Tibial nerve (tissue), 4 donors: ENCODE data around the gene TMEM213. TPM values are rescaled to one million over a fixed set of nuclear protein-coding genes. Genes with fewer than 3 reads are reported as not detected.

Experiments
- DNase-seq, 2 donors: peaks; one replicate each; pipeline ENCODE4 v3.0.0-alpha.2; 2019; ENCODE audit warnings: low spot score in 2 of 2
- H3K27ac ChIP-seq, 4 donors: fragments of 200-600 bp; sonication (generic) in 3 of 4; one replicate each; pipeline ENCODE4 v1.5.1; 2017 to 2019; ENCODE audit warnings: mild to moderate bottlenecking in 1 of 4
- H3K27me3 ChIP-seq, 2 donors: fragments of 200-600 bp; sonication (generic) in 1 of 2; one replicate each; pipeline versions ENCODE4 v1.5.1 to v1.6.0; 2017 to 2019
- H3K36me3 ChIP-seq, 3 donors: fragments of 200-600 bp; sonication (generic); one replicate each; pipeline ENCODE4 v1.5.1; 2018 to 2019
- H3K4me1 ChIP-seq, 4 donors: fragments of 200-600 bp; sonication (generic) in 3 of 4; one replicate each; pipeline ENCODE4 v1.5.1; 2017 to 2019
- H3K4me3 ChIP-seq, 4 donors: fragments of 200-600 bp; sonication (generic) in 3 of 4; one replicate each; pipeline ENCODE4 v1.5.1; 2017 to 2019; ENCODE audit warnings: mild to moderate bottlenecking in 1 of 4, moderate library complexity in 1 of 4
- H3K9me3 ChIP-seq, 4 donors: fragments of 200-600 bp; sonication (generic) in 3 of 4; one replicate each; pipeline ENCODE4 v1.5.1; 2017 to 2019
- EP300 ChIP-seq, 2 donors: sonication (generic); formaldehyde crosslinking; IDR thresholded peaks; one replicate each; pipeline ENCODE4 v1.6.1; 2017; ENCODE audit warnings: antibody characterized with exemption in 2 of 2, mild to moderate bottlenecking in 1 of 2
- POLR2A ChIP-seq, 2 donors: fragments of 450-650 bp; IDR thresholded peaks; one replicate each; pipeline ENCODE4 v1.6.1; 2017; ENCODE audit warnings: antibody characterized with exemption in 2 of 2, mild to moderate bottlenecking in 2 of 2, moderate library complexity in 2 of 2
- WGBS, 2 donors: methylation state at CpG; one replicate each; pipeline ENCODE4 v1.1.5; 2018; 5-methylcytosine and 5-hydroxymethylcytosine counted together
- total RNA-seq, 4 donors: library from RNA; depleted of rRNA; stranded (reverse); fragments of >200 nt; gene quantifications; one replicate each; pipeline ENCODE4 v1.1.0, GENCODE V29; 2016
- TF ChIP-seq, protein P1 (sequence below), 5 experiments: fragments of 200-600 bp in 3 of 5; fragments of 450-650 bp in 2 of 5; sonication (generic) in 3 of 5; IDR thresholded peaks; one replicate each; pipeline ENCODE4 v1.5.1; 2016 to 2019; ENCODE audit warnings: antibody characterized with exemption in 5 of 5, mild to moderate bottlenecking in 3 of 5, moderate library complexity in 2 of 5

The TMEM213 gene
- total RNA-seq, 4 donors from 2014 or later = not detected

DNA sequence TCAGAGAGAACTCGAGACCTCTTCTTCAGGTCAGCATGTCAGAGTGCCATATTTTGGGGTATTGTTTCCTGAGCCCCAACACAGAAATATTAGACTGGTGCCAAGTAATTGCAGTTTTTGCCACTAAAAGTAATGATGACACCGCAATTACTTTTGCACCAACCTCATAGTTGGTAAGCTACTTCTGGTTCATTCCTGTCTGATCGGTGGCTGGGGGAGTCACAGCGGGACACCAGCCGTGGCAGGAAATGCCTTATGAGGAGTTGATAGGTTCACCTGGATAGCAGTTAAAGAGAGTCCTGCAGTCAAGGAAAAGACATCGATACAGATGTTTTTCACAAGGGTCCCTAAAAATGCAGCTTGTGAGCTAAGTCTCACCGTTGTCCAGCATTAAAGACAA is 24.1 kb downstream of the TMEM213 start:
- no peaks in the 10 kb centered on the region for H3K4me1 ChIP-seq
- no peak overlapping the region for H3K4me3 ChIP-seq
- H3K9me3 ChIP-seq = peaks cover 0 to 11% (median 0%) of the 10 kb centered on the region in 4 donors
- no peaks in the 10 kb centered on the region for H3K36me3 ChIP-seq
- 75 to 87% methylated on average over 7 of the region's 7 CpGs for WGBS, 2 donors
- TF ChIP-seq POLR2A (IDR thresholded peaks at IDR 0.05) (no peak), EP300 (IDR thresholded peaks at IDR 0.05) (no peak)
- TF ChIP-seq, protein P1, sequence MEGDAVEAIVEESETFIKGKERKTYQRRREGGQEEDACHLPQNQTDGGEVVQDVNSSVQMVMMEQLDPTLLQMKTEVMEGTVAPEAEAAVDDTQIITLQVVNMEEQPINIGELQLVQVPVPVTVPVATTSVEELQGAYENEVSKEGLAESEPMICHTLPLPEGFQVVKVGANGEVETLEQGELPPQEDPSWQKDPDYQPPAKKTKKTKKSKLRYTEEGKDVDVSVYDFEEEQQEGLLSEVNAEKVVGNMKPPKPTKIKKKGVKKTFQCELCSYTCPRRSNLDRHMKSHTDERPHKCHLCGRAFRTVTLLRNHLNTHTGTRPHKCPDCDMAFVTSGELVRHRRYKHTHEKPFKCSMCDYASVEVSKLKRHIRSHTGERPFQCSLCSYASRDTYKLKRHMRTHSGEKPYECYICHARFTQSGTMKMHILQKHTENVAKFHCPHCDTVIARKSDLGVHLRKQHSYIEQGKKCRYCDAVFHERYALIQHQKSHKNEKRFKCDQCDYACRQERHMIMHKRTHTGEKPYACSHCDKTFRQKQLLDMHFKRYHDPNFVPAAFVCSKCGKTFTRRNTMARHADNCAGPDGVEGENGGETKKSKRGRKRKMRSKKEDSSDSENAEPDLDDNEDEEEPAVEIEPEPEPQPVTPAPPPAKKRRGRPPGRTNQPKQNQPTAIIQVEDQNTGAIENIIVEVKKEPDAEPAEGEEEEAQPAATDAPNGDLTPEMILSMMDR (IDR thresholded peaks at IDR 0.05) = no peak
- DNase-seq = no peak
- no peak overlapping the region for H3K27ac ChIP-seq
- no peaks in the 10 kb centered on the region for H3K27me3 ChIP-seq

DNA sequence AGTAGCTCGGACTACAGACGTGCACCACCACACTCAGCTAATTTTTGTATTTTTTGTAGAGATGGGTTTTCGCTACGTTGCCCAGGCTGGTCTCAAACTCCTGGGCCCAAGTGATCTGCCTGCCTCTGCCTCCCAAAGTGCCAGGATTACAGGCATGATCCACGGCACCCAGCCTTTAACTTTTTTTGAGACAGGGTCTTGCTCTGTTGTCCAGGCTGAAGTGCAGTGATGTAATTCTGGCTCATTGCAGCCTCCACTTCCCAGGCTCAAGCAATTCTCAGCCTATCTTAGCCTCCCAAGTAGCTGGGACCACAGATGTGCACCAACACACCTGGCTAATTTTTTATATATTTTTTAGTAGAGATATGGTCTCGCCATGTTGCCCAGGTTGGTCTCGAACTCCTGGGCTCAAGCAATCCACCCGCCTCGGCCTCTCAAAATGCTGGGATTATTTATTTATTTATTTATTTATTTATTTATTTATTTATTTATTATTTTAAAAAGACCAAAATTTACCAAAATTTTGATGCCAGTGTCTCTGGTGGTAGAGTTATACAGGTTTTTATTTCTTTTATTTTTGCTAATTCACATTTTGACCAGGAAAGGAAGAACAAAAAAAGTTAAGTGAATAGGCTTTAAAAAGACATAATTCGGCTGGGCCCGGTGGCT is 25.2 kb downstream of the TMEM213 start:
- H3K4me3 ChIP-seq = no peak overlapping the region
- no peak overlapping the region for H3K27ac ChIP-seq
- DNase-seq = no peak
- peaks cover 0 to 12% (median 0%) of the 10 kb centered on the region in 4 donors for H3K9me3 ChIP-seq
- 92 to 96% methylated on average over 11 of the region's 11 CpGs for WGBS, 2 donors
- H3K27me3 ChIP-seq = no peaks in the 10 kb centered on the region
- TF ChIP-seq, protein P1 (IDR thresholded peaks at IDR 0.05) = no peak
- TF ChIP-seq EP300 (IDR thresholded peaks at IDR 0.05) (no peak), POLR2A (IDR thresholded peaks at IDR 0.05) (no peak)
- no peaks in the 10 kb centered on the region for H3K4me1 ChIP-seq
- no peaks in the 10 kb centered on the region for H3K36me3 ChIP-seq

DNA sequence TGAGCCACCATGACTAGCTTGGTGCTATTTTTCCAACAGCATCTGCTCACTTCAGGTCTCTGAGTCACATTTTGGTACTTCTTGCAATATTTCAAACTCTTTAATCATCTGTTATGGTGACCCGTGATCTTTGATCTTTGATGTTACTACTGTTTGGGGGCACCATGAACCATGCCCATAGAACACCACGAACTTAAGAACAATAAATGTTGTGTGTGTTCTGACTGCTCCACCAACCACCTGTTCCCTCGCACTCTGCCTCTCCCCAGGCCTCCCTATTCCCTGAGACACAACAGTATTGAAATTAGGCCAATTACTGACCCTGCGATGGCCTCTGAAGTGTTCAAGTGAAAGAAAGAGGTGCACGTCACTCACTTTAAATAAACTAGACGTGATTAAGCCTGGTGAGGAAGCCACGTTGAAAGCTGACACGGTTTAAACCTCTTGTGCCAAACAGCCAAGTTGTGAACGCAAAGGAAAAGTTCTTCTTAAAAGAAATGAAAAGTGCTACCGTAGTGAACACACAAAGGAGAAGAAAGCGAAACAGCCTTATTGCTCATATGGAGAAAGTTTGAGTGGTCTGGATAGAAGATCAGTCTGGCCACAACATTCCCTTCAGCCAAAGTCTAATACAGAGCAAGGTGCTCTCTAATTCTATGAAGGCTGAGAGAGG is 27.4 kb downstream of the TMEM213 start:
- Histone ChIP-seq H3K9me3 (peaks cover 0 to 16% (median 0%) of the 10 kb centered on the region in 4 donors), H3K27me3 (no peaks in the 10 kb centered on the region), H3K4me3 (no peak overlapping the region), H3K27ac (no peak overlapping the region), H3K36me3 (no peaks in the 10 kb centered on the region), H3K4me1 (no peaks in the 10 kb centered on the region)
- 80 to 86% methylated on average over 11 of the region's 11 CpGs for WGBS, 2 donors
- no peak for DNase-seq
- TF ChIP-seq EP300 (IDR thresholded peaks at IDR 0.05) (no peak), POLR2A (IDR thresholded peaks at IDR 0.05) (no peak)
- TF ChIP-seq, protein P1 (IDR thresholded peaks at IDR 0.05) = no peak

DNA sequence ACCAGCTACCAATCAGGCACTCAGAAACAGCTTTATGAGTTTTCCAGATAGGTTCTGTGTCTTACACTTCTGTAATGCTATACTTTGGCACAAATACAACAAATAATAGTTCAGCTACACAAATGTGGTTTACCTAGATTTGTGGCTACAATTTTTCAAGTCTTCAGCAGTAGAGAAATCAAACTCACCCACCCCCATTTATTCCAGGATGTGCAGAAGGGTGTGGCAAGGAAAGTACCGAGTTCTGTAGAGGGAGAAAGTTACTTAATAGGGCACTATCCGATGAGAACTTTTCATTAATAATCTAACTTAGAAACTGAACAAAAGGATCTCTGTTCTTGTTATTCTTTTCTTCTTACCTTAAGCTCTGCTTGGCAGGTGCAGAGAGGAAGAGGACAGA is 30.5 kb downstream of the TMEM213 start:
- Histone ChIP-seq H3K27me3 (no peaks in the 10 kb centered on the region), H3K36me3 (no peaks in the 10 kb centered on the region), H3K9me3 (peaks cover 0 to 16% (median 0%) of the 10 kb centered on the region in 4 donors), H3K4me3 (no peak overlapping the region), H3K4me1 (no peaks in the 10 kb centered on the region), H3K27ac (no peak overlapping the region)
- DNase-seq = no peak
- TF ChIP-seq EP300 (IDR thresholded peaks at IDR 0.05) = no peak
- TF ChIP-seq, protein P1 (IDR thresholded peaks at IDR 0.05) = no peak
- no peak for TF ChIP-seq POLR2A (IDR thresholded peaks at IDR 0.05)
- 57 to 62% methylated on average over 2 of the region's 2 CpGs for WGBS, 2 donors

DNA sequence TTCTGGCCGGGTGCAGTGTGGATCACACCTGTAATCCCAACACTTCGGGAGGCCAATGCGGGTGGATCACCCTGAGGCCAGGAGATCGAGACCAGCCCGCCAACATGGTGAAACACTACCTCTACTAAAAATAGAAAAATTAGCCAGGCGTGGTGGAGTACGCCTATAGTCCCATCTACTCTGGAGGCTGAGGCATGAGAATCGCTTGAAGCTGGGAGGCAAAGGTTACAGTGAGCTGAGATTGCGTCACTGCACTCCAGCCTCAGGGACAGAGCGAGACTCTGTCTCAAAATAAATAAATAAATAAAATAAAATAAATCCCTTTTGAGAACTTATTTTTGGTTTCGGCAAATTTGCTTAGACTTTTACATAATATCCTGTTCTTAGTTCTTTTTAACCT is 31.5 kb downstream of the TMEM213 start:
- Histone ChIP-seq H3K4me3 (no peak overlapping the region), H3K36me3 (no peaks in the 10 kb centered on the region), H3K27ac (no peak overlapping the region), H3K4me1 (no peaks in the 10 kb centered on the region), H3K27me3 (no peaks in the 10 kb centered on the region), H3K9me3 (peaks cover 0 to 16% (median 0%) of the 10 kb centered on the region in 4 donors)
- no peak for DNase-seq
- TF ChIP-seq, protein P1 (IDR thresholded peaks at IDR 0.05) = no peak
- no peak for TF ChIP-seq POLR2A (IDR thresholded peaks at IDR 0.05)
- no peak for TF ChIP-seq EP300 (IDR thresholded peaks at IDR 0.05)
- 90 to 91% methylated on average over 11 of the region's 11 CpGs for WGBS, 2 donors
